ENCODE results near the gene TM2D3.
A peak's percentile ranks its signal among the peaks of the same experiment; 100 is the strongest.
"Not testable (repeated sequence)": the region's sequence is repeated elsewhere in the genome, so short reads cannot be mapped to it uniquely, and the experiment has no call there.

The TM2D3 gene

GRCh38 chr15:101664303-101664913 is 12.2 kb upstream of the TM2D3 start:
- POLR2A ChIA-PET: no interaction called here
- peak; percentile 60 for DNase-seq (ENCODE audit: extremely low spot score)
- CTCF ChIA-PET: no interaction called here
- TF ChIP-seq PKNOX1 (IDR thresholded peaks at IDR 0.05) (no peak), BHLHE40 (IDR thresholded peaks at IDR 0.05; ENCODE audit: borderline replicate concordance) (no peak), CTBP1 (IDR thresholded peaks at IDR 0.05; ENCODE audit: borderline replicate concordance) (no peak), NFRKB (IDR thresholded peaks at IDR 0.05) (no peak), HDGF (IDR thresholded peaks at IDR 0.05; ENCODE audit: borderline replicate concordance) (no peak)

- ChIA-PET CTCF (no interaction called here), POLR2A (interaction anchor here (0.9 kb wide), 1 partner anchor 9 kb away, joined by 3 read pairs; no protein-coding TSS in a partner anchor)
- DNase-seq (ENCODE audit: extremely low spot score): no peak
- TF ChIP-seq PKNOX1 (IDR thresholded peaks at IDR 0.05): no peak
Observed at GRCh38 chr15:101662203-101662602, 10.0 kb upstream of the TM2D3 start.

DNA sequence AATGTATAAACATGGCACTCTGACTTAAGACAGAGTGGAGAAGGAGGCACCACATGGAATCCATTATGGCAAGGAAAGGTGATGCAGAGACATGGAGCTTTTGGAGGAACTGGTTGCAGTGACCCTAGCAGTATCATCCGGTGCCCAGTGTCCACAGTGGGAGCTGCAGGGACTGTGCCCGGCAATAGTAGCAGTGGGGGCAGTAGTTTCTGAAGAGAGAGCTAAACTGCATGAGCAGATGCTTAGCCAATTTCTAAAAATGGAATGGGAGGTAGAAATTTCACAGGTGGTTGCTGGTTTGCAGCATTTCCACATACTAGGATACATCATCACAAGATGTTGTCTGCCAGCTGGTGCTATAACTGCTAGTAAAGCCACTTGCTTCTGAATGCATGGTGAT is 7.8 kb upstream of the TM2D3 start:
- no peak for TF ChIP-seq BHLHE40 (IDR thresholded peaks at IDR 0.05; ENCODE audit: borderline replicate concordance)
- DNase-seq (ENCODE audit: extremely low spot score): no peak
- ChIA-PET POLR2A (no interaction called here), CTCF (no interaction called here)

DNA sequence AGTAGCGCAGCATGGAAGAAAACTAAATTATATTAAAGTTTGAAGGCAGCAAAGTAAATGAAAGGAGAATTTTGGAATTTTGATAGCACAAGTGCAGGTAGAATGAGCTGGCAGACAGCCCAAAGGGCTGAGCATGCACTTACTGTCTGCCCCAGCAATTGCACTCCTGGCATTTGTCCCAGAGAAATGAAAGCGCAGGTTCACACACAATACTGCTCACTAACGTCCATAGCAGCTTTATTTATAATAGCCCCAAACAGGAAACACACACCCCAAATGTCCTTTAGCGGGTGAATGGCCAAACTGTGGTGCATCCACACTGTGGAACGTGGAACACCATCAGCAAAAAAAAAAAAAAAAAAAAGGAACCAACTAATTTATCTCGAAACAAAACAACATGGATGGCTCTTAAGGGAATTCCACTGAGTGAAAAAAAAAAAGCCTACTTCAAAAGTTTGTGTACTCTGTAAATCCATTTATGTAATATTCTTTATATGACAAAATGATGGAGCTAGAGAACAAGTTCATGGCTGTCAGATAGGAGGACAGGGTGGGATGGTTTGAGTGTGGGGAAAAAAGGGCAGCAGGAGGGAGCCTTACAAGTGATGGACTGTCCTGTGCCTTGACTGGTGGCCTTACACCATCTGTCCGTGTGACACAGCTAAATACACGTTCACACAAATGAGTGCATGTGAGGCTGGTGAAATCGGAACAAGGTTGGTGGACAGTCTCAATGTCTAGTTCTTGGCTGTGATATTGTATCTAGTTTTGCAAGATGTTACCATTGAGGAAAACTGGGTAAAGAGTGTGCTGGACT is 6.0 kb upstream of the TM2D3 start:
- ChIA-PET CTCF (interaction anchor here (0.6 to 0.7 kb wide), 2 partner anchors 147 to 682 kb away, joined by 3 to 4 read pairs; no protein-coding TSS in a partner anchor), POLR2A (no interaction called here)
- TF ChIP-seq ZNF384 (IDR thresholded peaks at IDR 0.05) (0 out of 2 replicates have a peak, but pooled peaks have one; percentile 38), FOXM1 (IDR thresholded peaks at IDR 0.05; ENCODE audit: borderline replicate concordance) (no peak), HDGF (IDR thresholded peaks at IDR 0.05; ENCODE audit: borderline replicate concordance) (no peak), NFRKB (IDR thresholded peaks at IDR 0.05) (no peak), FOXA1 (IDR thresholded peaks at IDR 0.05) (no peak)
- DNase-seq (ENCODE audit: extremely low spot score): no peak

- ChIA-PET CTCF (no interaction called here), POLR2A (no interaction called here)
- TF ChIP-seq HDGF (IDR thresholded peaks at IDR 0.05; ENCODE audit: borderline replicate concordance) (no peak), FOXK2 (IDR thresholded peaks at IDR 0.05) (no peak), FOXM1 (IDR thresholded peaks at IDR 0.05; ENCODE audit: borderline replicate concordance) (no peak), PKNOX1 (IDR thresholded peaks at IDR 0.05) (no peak), ZNF384 (IDR thresholded peaks at IDR 0.05) (no peak), ARNT (IDR thresholded peaks at IDR 0.05) (no peak), LEF1 (IDR thresholded peaks at IDR 0.05; ENCODE audit: borderline replicate concordance) (no peak), FOXA1 (IDR thresholded peaks at IDR 0.05) (no peak), CTBP1 (IDR thresholded peaks at IDR 0.05; ENCODE audit: borderline replicate concordance) (no peak)
- no peak for DNase-seq (ENCODE audit: extremely low spot score)
Observed at GRCh38 chr15:101657171-101657570, 5.0 kb upstream of the TM2D3 start.

- not testable (repeated sequence) for DNase-seq (ENCODE audit: extremely low spot score)
Observed at GRCh38 chr15:101654624-101655337, 2.6 kb upstream of the TM2D3 start.

GRCh38 chr15:101654171-101654570 is 2.0 kb upstream of the TM2D3 start:
- CTCF ChIA-PET: interaction anchor here (1.2 to 1.7 kb wide), 2 partner anchors 12 to 13 kb away, joined by 4 to 6 read pairs; no protein-coding TSS in a partner anchor
- no peak for DNase-seq (ENCODE audit: extremely low spot score)
- TF ChIP-seq SP1 (IDR thresholded peaks at IDR 0.05) (no peak), BHLHE40 (IDR thresholded peaks at IDR 0.05; ENCODE audit: borderline replicate concordance) (no peak), L3MBTL2 (conservative IDR thresholded peaks at IDR 0.05) (no peak), CTBP1 (IDR thresholded peaks at IDR 0.05; ENCODE audit: borderline replicate concordance) (no peak)
- POLR2A ChIA-PET: interaction anchor here (1.4 to 2.8 kb wide), 2 partner anchors 13 to 70 kb away, joined by 4 to 11 read pairs; partner anchors contain the start of gene TARS3

More at GRCh38 chr15:101654624-101655337, 2.6 kb upstream of the TM2D3 start:
- ChIA-PET POLR2A (interaction anchor here (0.9 kb wide), 1 partner anchor 166 kb away, joined by 3 read pairs; no protein-coding TSS in a partner anchor), CTCF (interaction anchor here (1.2 to 1.7 kb wide), 3 partner anchors 13 to 83 kb away, joined by 4 to 6 read pairs (median 4); no protein-coding TSS in a partner anchor)

Data from HEK293T (cell line).